Measurements from ENCODE around the gene KDF1.

The KDF1 gene

GRCh38 chr1:26913754-26914619 is 46.3 kb downstream of the KDF1 start, which contains the start of gene NR0B2:
NR0B2 (minus strand) TSS chr1:26913975; CDS start chr1:26913940, 35 bp downstream.
- DNase-seq = no peak
- TF ChIP-seq CTCF (IDR thresholded peaks at IDR 0.05; ENCODE audit: low read depth, low read length) = no peak
- H3K27ac ChIP-seq = no peak within 1 kb of the TSS
- H3K4me3 ChIP-seq (ENCODE audit: low read depth, low read length) = no peak within 1 kb of the TSS
- H3K27me3 ChIP-seq (ENCODE audit: insufficient read depth, low read depth, severe bottlenecking) = no peaks in the 10 kb centered on the region
- no peaks in the 10 kb centered on the region for H3K36me3 ChIP-seq
- H3K9me3 ChIP-seq (ENCODE audit: severe bottlenecking) = no peaks in the 10 kb centered on the region

- no peak for DNase-seq
- no peaks in the 10 kb centered on the region for H3K9me3 ChIP-seq (ENCODE audit: severe bottlenecking)
- no peak overlapping the region for H3K4me3 ChIP-seq (ENCODE audit: low read depth, low read length)
- H3K27ac ChIP-seq = no peak overlapping the region
- H3K27me3 ChIP-seq (ENCODE audit: insufficient read depth, low read depth, severe bottlenecking) = no peaks in the 10 kb centered on the region
- TF ChIP-seq CTCF (IDR thresholded peaks at IDR 0.05; ENCODE audit: low read depth, low read length) = no peak
- H3K36me3 ChIP-seq = no peaks in the 10 kb centered on the region
These were observed 46.9 kb downstream of the KDF1 start for GRCh38 chr1:26913389-26913753.

GRCh38 chr1:26912147-26912490 is 48.1 kb downstream of the KDF1 start:
- H3K27me3 ChIP-seq (ENCODE audit: insufficient read depth, low read depth, severe bottlenecking) = no peaks in the 10 kb centered on the region
- no peak for TF ChIP-seq CTCF (IDR thresholded peaks at IDR 0.05; ENCODE audit: low read depth, low read length)
- no peaks in the 10 kb centered on the region for H3K9me3 ChIP-seq (ENCODE audit: severe bottlenecking)
- no peak for DNase-seq
- H3K27ac ChIP-seq = no peak overlapping the region
- no peaks in the 10 kb centered on the region for H3K36me3 ChIP-seq
- H3K4me3 ChIP-seq (ENCODE audit: low read depth, low read length) = no peak overlapping the region

- DNase-seq = no peak
- no peaks in the 10 kb centered on the region for H3K36me3 ChIP-seq
- no peak overlapping the region for H3K4me3 ChIP-seq (ENCODE audit: low read depth, low read length)
- H3K9me3 ChIP-seq (ENCODE audit: severe bottlenecking) = no peaks in the 10 kb centered on the region
- no peak for TF ChIP-seq CTCF (IDR thresholded peaks at IDR 0.05; ENCODE audit: low read depth, low read length)
- H3K27ac ChIP-seq = no peak overlapping the region
- H3K27me3 ChIP-seq (ENCODE audit: insufficient read depth, low read depth, severe bottlenecking) = no peaks in the 10 kb centered on the region
These were observed 48.7 kb downstream of the KDF1 start for GRCh38 chr1:26911399-26912146.

GRCh38 chr1:26910343-26911160 is 49.7 kb downstream of the KDF1 start:
- TF ChIP-seq CTCF (IDR thresholded peaks at IDR 0.05; ENCODE audit: low read depth, low read length) = no peak
- Histone ChIP-seq H3K4me3 (ENCODE audit: low read depth, low read length) (no peak overlapping the region), H3K27ac (no peak overlapping the region), H3K27me3 (ENCODE audit: insufficient read depth, low read depth, severe bottlenecking) (no peaks in the 10 kb centered on the region), H3K36me3 (no peaks in the 10 kb centered on the region), H3K9me3 (ENCODE audit: severe bottlenecking) (no peaks in the 10 kb centered on the region)
- no peak for DNase-seq
